ENCODE measurements around the gene PRKCI. TPM values are rescaled to one million over a fixed set of nuclear protein-coding genes. Genes with fewer than 3 reads are reported as not detected.
"Not testable (repeated sequence)": the region's sequence is repeated elsewhere in the genome, so short reads cannot be mapped to it uniquely, and the experiment has no call there.

PRKCI gene
- total RNA-seq, 1 experiment from 2014 or later, result 25.2 TPM

- Histone ChIP-seq H3K27ac (ENCODE audit: low read depth, low read length) (no peak overlapping the region), H3K36me3 (ENCODE audit: control insufficient read depth in 1 of 2, insufficient read depth in 2 of 2, low read length in 2 of 2) (no peaks in the 10 kb centered on the region), H3K9ac (ENCODE audit: low read length) (no peak overlapping the region), H3K4me1 (ENCODE audit: control insufficient read depth in 1 of 2, insufficient read depth in 2 of 2, low read length in 2 of 2) (peaks cover 9 to 15% of the 10 kb centered on the region in 2 experiments; a peak in 3 of 4 replicates), H3K4me2 (ENCODE audit: low read length) (no peak overlapping the region), H3K4me3 (replicated peaks in 1 of 2; ENCODE audit: low read depth in 1 of 2, low read length in 2 of 2) (no peak overlapping the region), H3K79me2 (ENCODE audit: insufficient read depth, low read length) (no peaks in the 10 kb centered on the region), H3K27me3 (ENCODE audit: insufficient read depth, low read length) (no peaks in the 10 kb centered on the region), H2AFZ (ENCODE audit: low read depth, low read length, poor library complexity, severe bottlenecking) (no peak overlapping the region), H3K9me3 (ENCODE audit: control insufficient read depth in 1 of 2, insufficient read depth in 1 of 2, low read depth in 1 of 2, low read length in 2 of 2) (no peaks in the 10 kb centered on the region), H4K20me1 (ENCODE audit: insufficient read depth) (no peaks in the 10 kb centered on the region), H3K9me2 (ENCODE audit: insufficient read depth) (no peaks in the 10 kb centered on the region)
- POLR2A ChIA-PET, result no interaction called here
- RAD21 ChIA-PET (ENCODE audit: low non-redundant PET in 1 of 2, low total read pairs in 2 of 2, uncharacterized antibody in 2 of 2, unreplicated experiment in 2 of 2), result no interaction called here
- CTCF ChIA-PET, result interaction anchor here (0.6 kb wide), 1 partner anchor 13 kb away, joined by 3 read pairs; no protein-coding TSS in a partner anchor
- intact Hi-C loops (cut with micrococcal nuclease), result no loop called here
- DNase-seq (ENCODE audit: low read depth, low spot score) (no peak), ATAC-seq (no peak)
- BruUV-seq (replicated peaks), result no TSS peak
- TF ChIP-seq POLR2AphosphoS5 (IDR thresholded peaks at IDR 0.05; ENCODE audit: low read depth, low read length) (no peak), RAD21 (IDR thresholded peaks at IDR 0.05; ENCODE audit: low read depth) (no peak), YY1 (IDR thresholded peaks at IDR 0.05; ENCODE audit: extremely low read depth, insufficient replicate concordance, low read depth, low read length) (no peak), POLR2A (IDR thresholded peaks at IDR 0.05; ENCODE audit: borderline replicate concordance, extremely low read depth, insufficient read depth, insufficient read length) (no peak), SIN3A (IDR thresholded peaks at IDR 0.05; ENCODE audit: low read depth) (no peak)
Observed at GRCh38 chr3:170327040-170327808, 105.0 kb downstream of the PRKCI start.

GRCh38 chr3:170327868-170328548, 105.8 kb downstream of the PRKCI start:
- DNase-seq (ENCODE audit: low read depth, low spot score); H3K4me2 ChIP-seq (ENCODE audit: low read length); H4K20me1 ChIP-seq (ENCODE audit: insufficient read depth); H3K79me2 ChIP-seq (ENCODE audit: insufficient read depth, low read length); H2AFZ ChIP-seq (ENCODE audit: low read depth, low read length, poor library complexity, severe bottlenecking); H3K27me3 ChIP-seq (ENCODE audit: insufficient read depth, low read length); BruUV-seq (replicated peaks); H3K36me3 ChIP-seq (ENCODE audit: control insufficient read depth in 1 of 2, insufficient read depth in 2 of 2, low read length in 2 of 2); intact Hi-C loops (cut with micrococcal nuclease); ATAC-seq; H3K4me3 ChIP-seq (replicated peaks in 1 of 2; ENCODE audit: low read depth in 1 of 2, low read length in 2 of 2); H3K9me3 ChIP-seq (ENCODE audit: control insufficient read depth in 1 of 2, insufficient read depth in 1 of 2, low read depth in 1 of 2, low read length in 2 of 2); POLR2A ChIA-PET; H3K9me2 ChIP-seq (ENCODE audit: insufficient read depth); RAD21 ChIA-PET (ENCODE audit: low non-redundant PET in 1 of 2, low total read pairs in 2 of 2, uncharacterized antibody in 2 of 2, unreplicated experiment in 2 of 2); H3K9ac ChIP-seq (ENCODE audit: low read length); H3K27ac ChIP-seq (ENCODE audit: low read depth, low read length): not testable (repeated sequence)
- CTCF ChIA-PET, result interaction anchor here (0.6 kb wide), 1 partner anchor 12 kb away, joined by 3 read pairs; no protein-coding TSS in a partner anchor
- H3K4me1 ChIP-seq (ENCODE audit: control insufficient read depth in 1 of 2, insufficient read depth in 2 of 2, low read length in 2 of 2), result peaks cover 9 to 15% of the 10 kb centered on the region in 2 experiments; a peak in 3 of 4 replicates

Measured in HCT116 (cell line).